DMS 273 (cell line): ENCODE results near the gene PTGFR.
A peak's percentile ranks its signal among the peaks of the same experiment; 100 is the strongest.

Source experiments
- DNase-seq: peaks from one replicate; lab custom pipeline; 2025; ENCODE audit not compliant: unreplicated experiment; lab: John Stamatoyannopoulos, UW

The PTGFR gene

GRCh38 chr1:78490861-78491450 is at the start of gene PTGFR:
TSS of gene PTGFR (plus strand) at chr1:78490974. CDS start at chr1:78492744, 1,770 bp downstream.
- DNase-seq, result peak; percentile 88

GRCh38 chr1:78441921-78442320 is 48.9 kb upstream of the PTGFR start:
- DNase-seq, result no peak

- no peak for DNase-seq
These were observed 43.7 kb upstream of the PTGFR start for GRCh38 chr1:78447086-78447485.

GRCh38 chr1:78464449-78464891 is 26.3 kb upstream of the PTGFR start:
- no peak for DNase-seq

- no peak for DNase-seq
These were observed 25.6 kb upstream of the PTGFR start for GRCh38 chr1:78465143-78465542.

GRCh38 chr1:78468521-78468920 is 22.3 kb upstream of the PTGFR start:
- DNase-seq, result no peak

- no peak for DNase-seq
These were observed 21.2 kb upstream of the PTGFR start for GRCh38 chr1:78469576-78469975.

GRCh38 chr1:78471890-78472620 is 18.7 kb upstream of the PTGFR start:
- DNase-seq, result no peak

GRCh38 chr1:78472851-78473496 is 17.8 kb upstream of the PTGFR start:
- no peak for DNase-seq

GRCh38 chr1:78474092-78474491 is 16.7 kb upstream of the PTGFR start:
- DNase-seq, result no peak

- DNase-seq, result no peak
These were observed 14.7 kb upstream of the PTGFR start for GRCh38 chr1:78475888-78476610.

GRCh38 chr1:78483903-78484302 is 6.9 kb upstream of the PTGFR start:
- peak; percentile 11 for DNase-seq

GRCh38 chr1:78491451-78492071 is 787 bp downstream of the PTGFR start:
- DNase-seq, result peak; percentile 70

GRCh38 chr1:78492386-78492950 is 1.7 kb downstream of the PTGFR start:
- peak; percentile 32 for DNase-seq

GRCh38 chr1:78493451-78493850 is 2.7 kb downstream of the PTGFR start:
- DNase-seq, result peak; percentile 9

GRCh38 chr1:78497201-78497600 is 6.4 kb downstream of the PTGFR start:
- DNase-seq, result no peak

- no peak for DNase-seq
These were observed 9.8 kb downstream of the PTGFR start for GRCh38 chr1:78500529-78500928.

GRCh38 chr1:78501203-78501602 is 10.4 kb downstream of the PTGFR start:
- DNase-seq, result no peak

GRCh38 chr1:78511334-78511733 is 20.6 kb downstream of the PTGFR start:
- no peak for DNase-seq

- no peak for DNase-seq
These were observed 25.9 kb downstream of the PTGFR start for GRCh38 chr1:78516716-78517115.

GRCh38 chr1:78519446-78519845 is 28.7 kb downstream of the PTGFR start:
- DNase-seq, result no peak
